Neuronal stem cell (in vitro differentiated cells): ENCODE measurements around the gene C9orf78.
"Not testable (repeated sequence)": the region's sequence is repeated elsewhere in the genome, so short reads cannot be mapped to it uniquely, and the experiment has no call there.

ENCODE experiments used
- DNase-seq: peaks from one replicate; pipeline ENCODE4 v3.0.0-alpha.2; 2013; ENCODE audit warnings: low spot score
- H2AFZ ChIP-seq: one replicate; pipeline ENCODE4 v1.6.1; 2013; ENCODE audit warnings: mild to moderate bottlenecking, low read length, inconsistent platforms
- H2AK5ac ChIP-seq: 2 replicates; pipeline ENCODE4 v1.6.1; 2013; ENCODE audit warnings: low read depth, mild to moderate bottlenecking, inconsistent platforms, low read length, moderate library complexity, mixed read lengths
- H2BK120ac ChIP-seq: 2 replicates; pipeline ENCODE4 v1.6.1; 2013; ENCODE audit warnings: low read depth, mild to moderate bottlenecking, inconsistent platforms, low read length, moderate library complexity, mixed read lengths
- H2BK12ac ChIP-seq: one replicate; pipeline ENCODE4 v1.6.1; 2013; ENCODE audit warnings: low read length, inconsistent platforms
- H2BK15ac ChIP-seq: 2 replicates; pipeline ENCODE4 v1.6.1; 2013; ENCODE audit warnings: mild to moderate bottlenecking, low read length, inconsistent platforms, mixed read lengths
- H2BK5ac ChIP-seq: one replicate; pipeline ENCODE4 v1.6.1; 2013; ENCODE audit warnings: inconsistent platforms, mild to moderate bottlenecking, low read length, moderate library complexity
- H3K14ac ChIP-seq: one replicate; pipeline ENCODE4 v1.6.1; 2013; ENCODE audit warnings: low read length, inconsistent platforms
- H3K18ac ChIP-seq: 2 replicates; pipeline ENCODE4 v1.6.1; 2013; ENCODE audit warnings: low read length, inconsistent platforms
- H3K23ac ChIP-seq: 2 replicates; pipeline ENCODE4 v1.6.1; 2013; ENCODE audit warnings: low read depth, mild to moderate bottlenecking, mixed read lengths, low read length, inconsistent platforms; ENCODE audit not compliant: poor library complexity
- H3K27ac ChIP-seq: replicated peaks from 3 replicates; pipeline ENCODE4 v1.5.1; 2013; ENCODE audit warnings: low read length, inconsistent platforms
- H3K27me3 ChIP-seq, 3 experiments: 2 replicates each; pipeline ENCODE4 v1.6.1; 2013; ENCODE audit warnings: low read length in 3 of 3, mild to moderate bottlenecking in 2 of 3, inconsistent platforms in 1 of 3, low read depth in 1 of 3, mixed read lengths in 1 of 3, moderate library complexity in 1 of 3; ENCODE audit not compliant: control insufficient read depth in 3 of 3, insufficient read depth in 3 of 3
- H3K36me3 ChIP-seq, 2 donors: replicated peaks in 1 of 2; 2 replicates each; pipeline ENCODE4 v1.6.1; 2013; ENCODE audit warnings: low read length in 2 of 2; ENCODE audit not compliant: control insufficient read depth in 2 of 2, insufficient read depth in 2 of 2
- H3K4ac ChIP-seq: 2 replicates; pipeline ENCODE4 v1.6.1; 2013; ENCODE audit warnings: inconsistent platforms, mild to moderate bottlenecking, low read length, moderate library complexity
- H3K4me1 ChIP-seq, 2 donors: 1 replicate in 1 of 2; 2 replicates in 1 of 2; pipeline ENCODE4 v1.6.1; 2013; ENCODE audit warnings: low read length in 2 of 2, low read depth in 1 of 2; ENCODE audit not compliant: control insufficient read depth in 2 of 2, insufficient read depth in 1 of 2
- H3K4me2 ChIP-seq: one replicate; pipeline ENCODE4 v1.6.1; 2013; ENCODE audit warnings: mild to moderate bottlenecking, low read length, inconsistent platforms; ENCODE audit not compliant: insufficient read depth, poor library complexity, severe bottlenecking
- H3K4me3 ChIP-seq, 2 donors: 2 replicates each; pipeline ENCODE4 v1.5.1; 2013; ENCODE audit warnings: low read length in 2 of 2, mild to moderate bottlenecking in 2 of 2, inconsistent platforms in 1 of 2, moderate library complexity in 1 of 2
- H3K79me1 ChIP-seq: one replicate; pipeline ENCODE4 v1.6.1; 2013; ENCODE audit warnings: low read depth, mild to moderate bottlenecking, inconsistent platforms, low read length, moderate library complexity
- H3K9ac ChIP-seq: one replicate; pipeline ENCODE4 v1.6.1; 2013; ENCODE audit warnings: mild to moderate bottlenecking, low read depth, low read length, inconsistent platforms; ENCODE audit not compliant: poor library complexity
- H3K9me3 ChIP-seq, 2 donors: replicated peaks in 1 of 2; 2 replicates each; pipeline versions ENCODE3 to v1.6.1; 2013; ENCODE audit warnings: low read length in 2 of 2, mild to moderate bottlenecking in 2 of 2, inconsistent platforms in 1 of 2, low read depth in 1 of 2, mixed read lengths in 1 of 2, moderate library complexity in 1 of 2; ENCODE audit not compliant: control insufficient read depth in 2 of 2, insufficient read depth in 1 of 2
- H4K8ac ChIP-seq: one replicate; pipeline ENCODE4 v1.6.1; 2013; ENCODE audit warnings: low read depth, mild to moderate bottlenecking, inconsistent platforms, low read length, moderate library complexity
- H4K91ac ChIP-seq: one replicate; pipeline ENCODE4 v1.6.1; 2013; ENCODE audit warnings: low read length, low read depth, mild to moderate bottlenecking, inconsistent platforms; ENCODE audit not compliant: poor library complexity
- WGBS, 2 donors: extraction: QIAGEN DNeasy Blood & Tissue Kit; methylation state at CpG; one replicate each; pipeline ENCODE4 v1.1.7; 2013; ENCODE audit warnings: missing lambda C conversion rate in 2 of 2, mixed read lengths in 1 of 2; ENCODE audit not compliant: insufficient read length in 2 of 2, insufficient replicate concordance in 1 of 2; ENCODE audit errors: extremely low coverage in 2 of 2; 5-methylcytosine and 5-hydroxymethylcytosine counted together

C9orf78 gene

DNA sequence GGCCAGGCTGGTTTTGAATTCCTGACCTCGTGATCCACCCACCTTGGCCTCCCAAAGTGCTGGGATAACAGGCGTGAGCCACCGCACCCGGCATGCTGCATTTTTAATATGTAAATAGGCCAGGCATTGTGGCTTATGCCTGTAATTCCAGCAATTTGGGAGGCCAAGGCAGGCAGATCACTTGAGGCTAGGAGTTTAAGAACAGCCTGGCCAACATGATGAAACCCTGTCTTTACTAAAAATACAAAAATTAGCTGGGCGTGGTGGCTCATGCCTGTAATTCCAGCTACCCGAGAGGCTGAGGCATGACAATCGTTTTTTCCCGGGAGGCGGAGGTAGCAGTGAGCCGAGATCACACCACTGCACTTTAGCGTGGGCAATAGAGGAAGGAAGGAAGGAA is 50.1 kb downstream of the C9orf78 start:
- H3K4me1 ChIP-seq, result not testable (repeated sequence)

DNA sequence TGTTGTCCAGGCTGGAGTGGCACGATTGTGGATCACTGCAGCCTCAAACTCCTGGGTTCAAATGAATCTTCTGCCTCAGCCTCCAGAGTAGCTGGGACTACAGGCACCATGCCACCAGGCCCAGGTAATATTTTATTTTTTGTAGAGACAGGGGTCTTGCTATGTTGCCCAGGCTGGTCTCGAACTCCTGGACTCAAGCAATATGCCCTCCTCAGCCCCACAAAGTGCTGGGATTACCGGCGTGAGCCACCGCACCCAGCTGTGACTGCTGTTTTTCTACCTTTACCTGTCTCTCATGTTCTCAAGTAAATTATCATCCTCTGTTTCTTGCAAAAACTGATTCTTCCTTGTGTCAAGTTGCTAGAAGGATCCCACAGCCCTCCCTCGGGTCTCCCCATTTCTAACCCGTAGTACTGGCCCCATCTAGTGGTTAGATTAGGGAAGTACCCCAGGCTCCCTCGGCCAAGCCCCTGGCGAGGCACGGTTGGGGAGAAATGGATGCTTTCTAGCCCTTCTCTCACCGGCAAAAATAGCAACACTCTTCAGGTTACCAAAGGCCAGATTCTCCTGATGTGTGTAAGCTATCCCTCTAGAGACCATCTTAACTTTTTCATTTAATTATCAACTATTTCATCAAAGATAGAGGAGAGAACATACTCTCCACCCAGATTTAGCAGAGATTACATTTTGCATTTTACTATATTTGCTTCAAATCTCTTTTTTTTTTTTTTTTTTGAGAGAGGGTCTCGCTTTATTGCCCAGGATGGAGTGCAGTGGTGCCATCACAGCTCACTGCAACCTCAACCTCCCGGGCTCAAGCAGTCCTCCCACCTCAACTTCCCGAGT is 51.3 kb downstream of the C9orf78 start:
- no peak overlapping the region for H2BK15ac ChIP-seq
- no peak overlapping the region for H3K4me3 ChIP-seq
- no CpG with 5 or more reads among the region's 14 CpGs for WGBS, 2 donors
- no peaks in the 10 kb centered on the region for H3K4me1 ChIP-seq
- H4K91ac ChIP-seq, result no peak overlapping the region
- no peaks in the 10 kb centered on the region for H3K79me1 ChIP-seq
- DNase-seq, result peak; percentile 71
- H3K27ac ChIP-seq, result no peak overlapping the region
- H3K23ac ChIP-seq, result no peak overlapping the region
- H3K18ac ChIP-seq, result no peak overlapping the region
- no peak overlapping the region for H3K14ac ChIP-seq
- H2AFZ ChIP-seq, result no peak overlapping the region
- H2BK120ac ChIP-seq, result no peak overlapping the region
- no peak overlapping the region for H3K9ac ChIP-seq
- H3K4ac ChIP-seq, result no peak overlapping the region
- no peaks in the 10 kb centered on the region for H3K36me3 ChIP-seq
- no peak overlapping the region for H4K8ac ChIP-seq
- H3K27me3 ChIP-seq, result peaks cover 0 to 21% (median 1%) of the 10 kb centered on the region in 3 experiments
- H3K9me3 ChIP-seq, result no peaks in the 10 kb centered on the region
- no peak overlapping the region for H2BK12ac ChIP-seq
- no peak overlapping the region for H3K4me2 ChIP-seq
- H2AK5ac ChIP-seq, result no peak overlapping the region
- no peak overlapping the region for H2BK5ac ChIP-seq

More for the DNA sequence above, 50.1 kb downstream of the C9orf78 start:
- not testable (repeated sequence) for H2BK15ac ChIP-seq, H3K36me3 ChIP-seq, H2BK12ac ChIP-seq, H2AK5ac ChIP-seq, H3K18ac ChIP-seq, H3K4ac ChIP-seq, H3K4me2 ChIP-seq, H2AFZ ChIP-seq, H3K27ac ChIP-seq, H2BK5ac ChIP-seq, H3K23ac ChIP-seq, H3K14ac ChIP-seq, H4K8ac ChIP-seq, H3K4me3 ChIP-seq, H3K79me1 ChIP-seq, H3K9ac ChIP-seq, DNase-seq, H2BK120ac ChIP-seq, H3K9me3 ChIP-seq, H4K91ac ChIP-seq
- WGBS, 2 donors, result no CpG with 5 or more reads among the region's 11 CpGs
- peaks cover 0 to 21% (median 1%) of the 10 kb centered on the region in 3 experiments for H3K27me3 ChIP-seq

DNA sequence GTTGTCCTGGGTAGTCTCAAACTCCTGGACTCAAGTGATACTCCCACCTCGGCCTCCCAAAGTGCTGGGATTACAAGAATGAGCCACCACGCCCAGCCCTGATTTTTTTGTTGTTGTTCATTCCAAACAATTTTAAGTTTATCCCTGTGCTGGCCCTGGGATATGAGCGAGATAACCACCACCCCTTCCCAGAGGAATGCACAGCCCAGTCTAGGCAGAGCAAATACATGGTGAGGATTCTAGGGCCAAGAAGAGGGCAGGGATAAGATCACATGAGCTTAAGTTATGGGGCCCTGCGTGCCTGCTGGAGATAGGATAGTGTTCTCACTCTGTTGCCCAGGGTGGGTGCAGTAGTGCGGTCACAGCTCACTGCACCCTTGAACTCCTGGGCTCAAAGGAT is 53.1 kb downstream of the C9orf78 start:
- no CpG with 5 or more reads among the region's 5 CpGs for WGBS, 2 donors
- no peak overlapping the region for H3K4me2 ChIP-seq
- no peak for DNase-seq
- no peak overlapping the region for H2AFZ ChIP-seq
- H3K4me1 ChIP-seq, result peaks cover 5% of the 10 kb centered on the region in 2 donors
- no peak overlapping the region for H2AK5ac ChIP-seq
- no peaks in the 10 kb centered on the region for H3K36me3 ChIP-seq
- H3K4ac ChIP-seq, result peak overlapping the region; percentile 37
- no peak overlapping the region for H3K18ac ChIP-seq
- no peak overlapping the region for H3K9ac ChIP-seq
- no peak overlapping the region for H3K23ac ChIP-seq
- H4K8ac ChIP-seq, result no peak overlapping the region
- H3K4me3 ChIP-seq, result no peak overlapping the region
- H3K27ac ChIP-seq, result no peak overlapping the region
- no peak overlapping the region for H2BK5ac ChIP-seq
- H4K91ac ChIP-seq, result no peak overlapping the region
- H2BK12ac ChIP-seq, result no peak overlapping the region
- H3K14ac ChIP-seq, result no peak overlapping the region
- H3K9me3 ChIP-seq, result no peaks in the 10 kb centered on the region
- H3K79me1 ChIP-seq, result no peaks in the 10 kb centered on the region
- H2BK120ac ChIP-seq, result no peak overlapping the region
- H2BK15ac ChIP-seq, result no peak overlapping the region
- H3K27me3 ChIP-seq, result peaks cover 0 to 14% (median 1%) of the 10 kb centered on the region in 3 experiments

DNA sequence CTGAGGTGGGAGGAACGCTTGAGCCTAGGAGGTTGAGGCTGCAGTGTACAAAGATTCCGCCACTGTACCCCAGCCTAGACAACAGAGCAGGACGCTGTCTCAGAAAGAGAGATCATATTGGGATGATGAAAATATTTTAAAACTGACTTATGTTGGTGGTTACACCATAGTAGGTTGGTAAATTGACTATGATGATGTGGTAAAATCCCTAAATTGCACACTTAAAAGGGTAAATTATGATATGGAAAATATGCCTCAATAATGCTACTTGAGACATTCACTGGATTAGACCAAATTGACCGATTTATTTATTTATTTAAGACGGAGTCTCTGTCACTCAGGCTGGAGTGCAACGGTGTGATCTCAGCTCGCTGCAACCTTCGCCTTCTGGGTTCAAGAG is 53.9 kb downstream of the C9orf78 start:
- peaks cover 0 to 9% (median 1%) of the 10 kb centered on the region in 3 experiments for H3K27me3 ChIP-seq
- H3K36me3 ChIP-seq, result no peaks in the 10 kb centered on the region
- no peak overlapping the region for H2BK120ac ChIP-seq
- H2AK5ac ChIP-seq, result no peak overlapping the region
- H3K18ac ChIP-seq, result no peak overlapping the region
- H3K79me1 ChIP-seq, result no peaks in the 10 kb centered on the region
- no peak overlapping the region for H2BK12ac ChIP-seq
- H2AFZ ChIP-seq, result no peak overlapping the region
- H3K4ac ChIP-seq, result no peak overlapping the region
- no peak overlapping the region for H3K4me3 ChIP-seq
- H3K9ac ChIP-seq, result no peak overlapping the region
- H3K4me1 ChIP-seq, result peaks cover 5 to 7% of the 10 kb centered on the region in 2 donors
- no peak overlapping the region for H3K14ac ChIP-seq
- no peak overlapping the region for H4K91ac ChIP-seq
- H2BK15ac ChIP-seq, result no peak overlapping the region
- no peak overlapping the region for H4K8ac ChIP-seq
- WGBS, 2 donors, result no CpG with 5 or more reads among the region's 8 CpGs
- no peaks in the 10 kb centered on the region for H3K9me3 ChIP-seq
- H3K23ac ChIP-seq, result no peak overlapping the region
- no peak overlapping the region for H3K4me2 ChIP-seq
- no peak overlapping the region for H3K27ac ChIP-seq
- no peak overlapping the region for H2BK5ac ChIP-seq
- no peak for DNase-seq
